HG03571 (cell line): ENCODE measurements around the gene AP5Z1.

ENCODE experiments used
- ATAC-seq: cut with Tn5 transposase; IDR thresholded peaks from one replicate; pipeline ENCODE4 v1.9.1; 2021; ENCODE audit not compliant: unreplicated experiment

AP5Z1 gene

DNA sequence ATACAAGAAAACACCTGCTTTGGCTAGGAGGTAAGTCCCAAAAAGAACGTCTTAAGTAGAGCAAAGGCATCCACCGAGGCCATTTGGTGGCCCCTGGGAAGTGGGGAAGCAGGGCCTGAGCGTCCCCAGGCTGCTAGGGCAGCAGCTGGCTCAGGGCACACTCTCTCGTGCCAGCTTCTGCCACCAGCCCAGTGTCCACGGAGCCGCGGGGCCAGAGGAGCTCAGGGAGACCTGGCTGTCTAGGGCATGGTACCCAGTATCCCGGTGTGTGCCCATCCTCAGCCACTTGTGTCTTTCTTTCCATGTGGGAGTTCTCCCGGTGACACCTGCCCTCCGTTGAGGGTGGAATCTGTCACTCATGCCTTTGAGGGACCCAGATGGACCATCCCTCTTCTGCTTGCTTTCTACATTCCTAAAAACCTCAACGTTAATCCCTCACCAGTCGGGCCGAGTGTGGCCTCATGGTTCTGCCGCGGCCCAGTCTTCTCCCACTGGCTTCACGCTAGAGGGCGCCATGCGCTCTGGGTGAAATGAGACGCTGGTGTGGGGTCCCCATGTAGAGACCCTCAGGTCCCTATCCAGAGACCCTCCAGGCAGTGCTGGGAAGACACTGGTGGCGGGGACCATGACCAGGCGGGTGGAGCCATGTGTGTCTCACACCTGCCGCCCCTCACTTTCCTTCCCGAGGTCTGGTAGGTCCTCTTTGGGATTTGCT is 9.5 kb upstream of the AP5Z1 start:
- ATAC-seq: no peak

DNA sequence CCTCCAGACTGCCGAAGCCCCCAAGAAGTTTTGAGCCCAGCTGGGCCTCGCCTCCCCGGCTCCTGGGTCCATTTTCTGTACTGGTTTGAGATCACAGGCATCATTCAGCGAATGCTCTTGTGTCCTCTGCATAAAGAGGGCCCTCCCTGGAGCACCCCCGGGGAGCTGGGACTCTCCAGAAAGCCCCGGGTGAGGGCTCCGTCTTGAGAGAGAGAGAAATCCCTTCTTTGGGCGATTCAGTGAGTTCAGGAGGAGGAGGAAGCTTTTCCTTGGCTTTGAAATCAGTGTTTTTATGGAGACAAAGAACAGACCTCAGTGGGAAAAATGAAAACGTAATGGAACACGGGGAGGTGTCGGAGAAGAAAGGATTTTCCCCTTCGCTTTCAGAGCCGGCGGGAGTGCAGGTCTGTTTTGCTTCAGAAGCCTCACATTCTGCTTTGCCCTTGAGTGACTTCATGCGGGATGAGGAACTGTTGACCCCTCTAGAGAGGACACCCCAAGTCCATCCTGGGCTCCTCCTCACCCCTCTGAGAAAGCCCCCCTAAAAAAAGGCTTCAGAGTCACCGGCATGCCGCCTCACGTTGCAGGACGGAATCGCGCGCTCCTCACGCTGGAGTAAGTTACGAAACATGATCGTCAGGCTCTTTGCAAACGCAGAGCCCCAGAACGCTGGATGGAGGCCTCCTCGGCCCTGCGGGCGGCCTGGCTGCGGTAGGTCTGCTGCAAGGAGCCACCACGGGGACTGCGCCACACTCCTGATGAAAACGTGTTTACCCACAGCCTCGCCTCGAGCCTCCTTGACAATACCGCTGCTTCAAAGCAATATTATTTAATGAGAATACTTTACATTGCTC is 8.5 kb upstream of the AP5Z1 start:
- ATAC-seq: no peak

DNA sequence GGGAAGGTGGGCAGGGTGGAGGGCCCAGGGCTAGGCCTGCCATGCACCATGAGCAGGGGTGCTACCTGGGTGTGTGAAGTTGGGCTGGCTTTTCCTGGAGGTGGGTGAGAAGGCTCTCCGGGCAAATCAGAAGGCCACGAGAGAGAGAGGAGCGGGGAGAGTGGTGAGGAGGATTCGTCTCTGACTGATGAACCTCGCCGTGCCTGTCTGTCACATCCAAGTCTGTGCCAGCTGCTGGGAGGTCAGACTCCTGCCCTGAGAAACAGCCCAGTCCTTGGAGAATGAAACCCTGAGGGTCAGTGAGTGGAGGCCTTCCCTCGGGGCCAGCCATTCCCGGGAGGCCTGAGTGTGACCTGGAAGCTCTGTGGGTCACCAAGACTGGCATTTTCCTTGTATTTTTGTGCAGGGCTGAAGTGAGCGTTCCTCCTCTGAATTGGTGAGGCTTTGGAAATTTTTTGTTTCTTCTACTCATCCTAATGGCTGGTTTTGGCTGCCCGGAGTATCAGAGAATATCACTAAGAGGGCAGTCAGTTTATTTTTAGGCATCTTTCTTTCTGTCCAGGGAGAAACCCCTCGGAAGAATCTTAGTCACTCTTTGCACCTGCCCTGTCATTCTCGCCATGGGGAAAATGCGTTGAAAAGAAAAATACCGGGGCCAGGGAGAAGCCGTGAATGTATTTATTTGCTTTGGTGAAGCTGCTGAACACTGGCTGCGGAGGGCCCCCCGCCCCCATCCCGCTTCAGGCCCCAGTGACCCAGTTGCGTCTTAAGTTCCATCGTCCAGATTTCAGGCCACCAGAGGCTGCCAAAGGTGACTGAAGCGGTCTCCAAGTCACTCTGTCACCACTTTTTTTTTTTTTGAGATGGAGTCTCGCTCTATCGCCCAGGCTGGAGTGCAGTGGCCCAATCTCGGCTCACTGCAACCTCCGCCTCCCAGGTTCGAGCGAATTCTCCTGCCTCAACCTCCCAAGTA is 6.5 kb upstream of the AP5Z1 start:
- ATAC-seq: no peak

DNA sequence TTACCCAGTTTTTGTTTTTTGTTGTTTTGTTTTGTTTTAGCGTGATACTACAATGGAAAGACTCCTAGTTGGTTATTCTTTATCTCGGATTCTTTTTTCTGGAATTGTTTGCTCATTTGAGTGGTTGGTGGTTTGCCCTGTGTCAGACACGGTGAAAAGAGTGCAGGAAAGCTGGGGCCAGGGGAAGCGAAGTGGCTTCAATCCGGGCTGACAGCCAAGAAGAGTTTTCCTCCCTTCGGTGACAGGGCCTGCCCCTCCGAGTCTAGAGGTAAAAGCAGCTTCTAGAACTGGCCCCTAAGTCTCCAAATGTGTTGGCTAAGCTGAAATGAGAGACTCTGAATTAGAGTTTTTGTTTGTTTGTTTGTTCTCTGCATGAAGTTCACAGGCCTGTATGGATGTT is 5.7 kb upstream of the AP5Z1 start:
- ATAC-seq: no peak

DNA sequence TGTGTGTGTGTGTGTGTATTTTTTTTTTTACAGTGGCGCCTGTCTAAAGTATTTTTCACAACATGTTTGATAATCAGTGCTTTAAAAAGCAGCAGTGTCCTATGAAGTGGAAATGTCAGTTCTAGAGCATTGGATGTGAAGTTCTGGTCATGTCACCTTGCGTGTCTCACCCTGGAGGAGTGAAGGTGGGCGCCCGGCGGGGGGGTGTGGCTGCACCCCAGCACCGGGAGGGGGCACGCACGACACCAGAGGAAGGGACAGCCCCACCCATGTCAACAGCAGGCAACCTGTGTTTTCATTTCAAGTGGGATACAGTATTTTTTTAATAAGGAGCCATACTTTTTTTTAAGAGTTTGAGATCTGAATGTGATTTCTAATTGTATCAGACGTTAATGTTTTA is 4.5 kb upstream of the AP5Z1 start:
- no peak for ATAC-seq

DNA sequence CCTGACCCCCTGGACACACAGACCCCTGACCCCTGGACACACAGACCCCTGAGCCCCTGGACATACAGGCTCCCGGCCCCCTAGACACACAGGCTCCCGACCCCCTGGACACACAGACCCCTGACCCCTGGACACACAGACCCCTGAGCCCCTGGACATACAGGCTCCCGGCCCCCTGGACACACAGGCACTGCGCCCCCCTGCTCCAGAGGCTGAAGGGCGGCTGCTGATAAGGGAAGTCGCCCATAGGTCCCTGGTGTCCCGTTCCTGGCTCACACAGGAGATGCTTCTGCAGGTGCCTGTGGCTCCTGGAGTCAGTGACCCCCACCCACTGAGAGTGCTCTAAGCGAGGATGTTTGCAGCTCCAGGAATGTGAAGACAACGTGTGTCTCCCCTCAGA is 3.7 kb upstream of the AP5Z1 start:
- ATAC-seq: no peak

DNA sequence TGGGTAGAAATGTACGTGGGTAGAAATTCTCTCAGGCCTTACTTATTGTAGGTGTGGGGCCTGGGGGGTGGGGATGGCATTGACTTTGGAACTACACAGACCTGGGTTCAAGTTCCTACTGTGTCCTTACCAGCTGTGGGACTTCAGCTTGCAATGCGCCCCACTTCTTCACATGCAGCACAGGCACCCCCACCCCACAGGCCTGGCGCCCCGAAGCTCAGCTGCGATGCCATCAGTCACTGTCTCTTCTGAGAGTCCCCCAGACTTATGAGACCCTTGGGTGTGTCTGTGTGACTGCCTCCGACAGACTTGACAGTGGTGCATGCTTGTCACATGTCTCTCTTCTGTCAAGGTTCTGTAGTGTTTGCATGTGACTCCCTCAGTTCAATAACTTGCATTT is 3.1 kb upstream of the AP5Z1 start:
- ATAC-seq: no peak

DNA sequence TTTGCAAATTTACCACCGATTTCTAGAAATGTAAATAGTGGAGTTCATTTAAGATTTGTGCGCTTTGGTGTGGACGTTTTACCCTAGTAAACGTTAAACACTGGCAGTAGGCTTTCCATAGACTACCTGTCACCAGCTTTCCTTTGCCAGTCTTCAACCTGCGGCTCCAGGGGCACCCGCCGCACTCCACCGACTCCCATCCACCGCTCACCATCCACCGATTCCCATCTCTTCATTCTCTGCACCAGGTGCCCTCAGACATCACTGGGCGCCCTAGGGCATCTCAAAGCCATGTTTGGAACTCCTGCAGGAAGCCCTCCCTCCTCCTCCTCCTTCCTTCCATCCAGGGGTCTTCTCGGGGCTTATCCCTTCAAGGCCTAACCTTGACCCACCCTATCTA is 1.4 kb upstream of the AP5Z1 start:
- ATAC-seq: no peak

DNA sequence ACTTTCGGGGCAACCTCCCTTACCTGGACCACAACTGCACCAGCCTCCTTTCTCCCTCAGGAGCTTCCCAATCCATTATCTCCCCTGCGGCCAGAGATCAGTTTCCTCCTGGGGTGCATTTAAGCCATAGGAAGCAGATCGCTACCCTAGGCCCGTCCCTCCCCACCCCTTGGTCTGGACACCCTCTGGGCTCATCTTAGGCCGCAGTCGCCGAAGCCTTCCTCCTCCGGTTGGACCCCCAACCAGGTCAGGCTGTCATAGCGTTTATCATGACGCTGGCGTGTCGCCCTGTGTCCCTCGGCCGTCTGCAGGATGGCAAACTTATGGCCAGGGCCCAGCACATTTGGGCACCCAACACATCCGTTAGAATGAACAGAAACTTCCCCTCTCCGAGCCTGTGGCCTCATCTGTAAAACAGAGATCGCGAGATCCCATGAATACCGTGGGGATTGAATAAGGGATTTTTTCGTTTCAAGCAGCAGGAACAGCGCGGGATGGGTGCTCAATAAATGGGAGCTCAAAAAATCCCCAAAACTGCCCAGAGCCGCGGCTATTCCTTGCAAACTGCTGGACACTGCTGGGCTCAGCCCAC is 669 bp upstream of the AP5Z1 start:
- ATAC-seq: peak; percentile 33

DNA sequence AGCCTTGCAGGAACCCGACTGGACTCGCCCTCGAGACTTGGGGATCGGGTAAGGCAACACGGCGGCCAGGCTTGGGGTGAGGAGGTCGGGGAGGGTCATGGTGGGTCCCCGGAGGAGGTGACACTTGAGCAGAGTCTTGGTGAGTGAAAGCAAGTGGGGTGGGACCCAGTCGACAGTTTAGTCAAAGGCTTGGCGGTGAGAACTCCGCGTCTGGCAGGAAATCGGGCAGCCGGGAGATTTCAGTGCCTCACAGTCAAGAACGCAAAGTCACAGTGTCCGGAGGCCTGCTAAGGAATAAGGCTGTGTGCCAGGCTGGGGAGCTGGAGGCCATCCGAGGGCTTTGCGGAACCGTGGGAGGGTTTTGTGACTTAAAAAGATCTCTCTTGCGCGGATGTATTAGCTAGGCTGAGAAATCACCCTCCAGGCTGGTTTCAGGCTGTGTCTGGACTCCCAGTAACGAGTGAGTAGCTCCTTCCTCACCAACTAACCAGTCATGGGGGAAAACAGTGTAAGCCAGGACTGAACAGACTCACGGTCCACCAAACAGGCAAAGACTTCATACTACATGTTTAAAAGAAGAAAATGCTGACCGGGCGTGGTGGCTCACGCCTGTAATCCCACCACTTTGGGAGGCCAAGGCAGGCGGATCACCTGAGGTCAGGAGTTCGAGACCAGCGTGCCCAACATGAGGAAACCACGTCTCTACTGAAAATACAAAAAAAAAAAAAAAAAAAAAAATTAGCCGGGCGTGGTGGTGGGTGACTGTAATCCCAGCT is 613 bp downstream of the AP5Z1 start:
- ATAC-seq: peak; percentile 8

DNA sequence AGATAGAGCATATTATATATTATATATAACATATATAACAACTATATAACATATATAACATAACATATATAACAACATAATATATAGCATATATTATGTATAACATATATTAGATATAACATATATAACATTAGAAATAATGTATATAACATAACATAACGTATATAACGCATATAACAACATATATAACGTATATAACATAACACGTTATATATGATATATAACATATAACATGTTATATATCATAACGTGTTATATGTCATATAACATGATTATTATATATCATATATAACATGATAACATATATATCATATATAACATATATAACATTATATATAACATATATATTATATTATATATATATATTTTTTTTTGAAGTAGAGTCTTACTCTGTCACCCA is 3.7 kb downstream of the AP5Z1 start:
- ATAC-seq: no peak

DNA sequence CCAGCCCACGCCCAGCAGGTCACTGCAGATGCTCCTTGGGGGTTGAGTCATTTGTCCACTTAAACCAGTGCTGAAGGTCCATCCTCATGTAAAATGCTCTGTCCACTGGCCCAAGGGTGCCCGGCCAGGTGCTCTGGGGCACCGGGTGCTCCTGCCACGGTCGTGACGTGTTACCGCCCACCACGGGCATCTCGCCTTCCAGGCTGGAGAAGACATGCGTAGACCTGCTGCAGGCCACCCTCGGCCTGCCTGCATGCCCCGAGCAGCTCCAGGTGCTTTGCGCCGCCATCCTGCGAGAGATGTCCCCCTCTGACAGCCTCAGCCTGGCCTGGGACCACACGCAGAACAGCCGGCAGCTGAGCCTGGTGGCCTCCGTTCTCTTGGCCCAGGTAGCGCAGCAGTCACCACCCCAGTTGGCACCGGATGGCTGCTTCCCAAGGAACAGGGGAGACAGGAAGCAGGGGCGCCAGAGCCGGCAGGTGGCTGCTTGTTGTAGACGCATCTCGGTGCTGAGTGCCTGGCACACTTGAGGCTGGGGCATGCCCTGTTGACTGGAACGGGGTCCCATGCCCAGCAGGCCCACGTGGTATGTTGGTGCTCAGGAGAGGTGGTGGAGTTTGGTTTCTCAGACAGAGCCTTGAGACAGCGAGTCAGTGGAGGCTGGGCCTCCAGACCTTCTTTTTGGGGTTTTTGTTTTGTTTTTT is 6.1 kb downstream of the AP5Z1 start:
- no peak for ATAC-seq

DNA sequence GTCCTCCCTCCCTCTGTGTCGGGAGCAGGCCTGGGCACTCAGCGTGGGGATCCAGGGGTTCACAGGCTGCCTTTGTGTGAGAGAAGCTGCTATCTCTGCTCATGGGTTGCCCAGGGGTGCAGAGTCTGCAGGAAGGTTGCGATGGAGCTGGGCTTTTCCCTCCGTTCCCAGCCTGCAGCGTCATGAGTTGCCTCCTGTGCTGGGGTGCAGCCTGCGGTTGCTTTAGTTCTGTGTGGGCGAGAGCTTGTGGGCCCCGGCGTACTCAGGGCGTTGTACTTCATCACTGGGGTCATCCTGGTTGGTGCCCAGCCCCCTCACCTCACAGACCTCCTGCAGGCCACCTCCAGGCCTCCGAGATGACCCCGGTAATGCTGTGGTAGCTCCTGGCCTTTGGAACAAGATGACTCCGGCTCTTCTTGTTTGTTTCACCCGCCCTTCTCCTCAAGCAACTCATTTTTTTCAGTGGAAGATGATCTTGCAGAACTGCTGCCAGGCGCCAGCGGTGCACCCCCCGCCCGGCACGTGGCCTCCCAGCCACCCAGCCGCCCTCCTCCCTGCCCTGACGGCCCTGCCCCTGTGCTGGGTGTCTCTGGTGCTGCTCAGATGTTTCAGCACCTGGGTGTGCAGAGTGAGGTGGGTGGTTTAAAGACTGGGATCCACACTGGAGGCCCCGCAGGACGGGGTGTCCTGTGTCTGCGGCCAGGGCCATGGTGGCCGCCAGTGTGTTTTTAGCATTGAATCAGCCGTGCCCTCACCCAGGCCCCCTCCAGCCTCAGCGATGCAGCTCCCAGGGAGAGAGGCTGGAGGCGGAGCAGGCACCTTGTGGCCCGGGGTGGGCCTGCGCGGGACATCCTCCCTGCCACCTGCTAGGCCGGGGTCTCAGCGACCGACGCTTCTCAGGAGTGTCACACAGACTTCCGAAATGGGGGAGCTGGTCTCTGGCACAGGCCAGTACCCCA is 7.2 kb downstream of the AP5Z1 start:
- no peak for ATAC-seq

DNA sequence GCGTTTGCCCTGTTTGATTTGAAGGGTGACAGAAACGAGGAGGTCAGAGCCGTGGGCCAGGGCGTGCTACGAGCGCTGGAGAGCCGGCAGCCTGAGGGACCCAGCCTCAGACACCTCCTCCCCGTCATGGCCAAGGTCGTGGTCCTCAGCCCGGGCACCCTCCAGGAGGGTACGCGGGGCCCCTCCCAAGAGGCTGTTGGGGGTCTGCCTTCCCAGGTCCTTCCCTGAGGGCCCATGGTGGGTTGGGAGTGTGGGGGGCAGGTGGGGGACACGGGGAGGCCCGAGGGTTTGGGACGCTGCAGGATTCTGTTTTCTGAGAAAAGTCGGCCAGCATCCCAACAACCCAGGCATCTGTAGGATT is 7.8 kb downstream of the AP5Z1 start:
- no peak for ATAC-seq

DNA sequence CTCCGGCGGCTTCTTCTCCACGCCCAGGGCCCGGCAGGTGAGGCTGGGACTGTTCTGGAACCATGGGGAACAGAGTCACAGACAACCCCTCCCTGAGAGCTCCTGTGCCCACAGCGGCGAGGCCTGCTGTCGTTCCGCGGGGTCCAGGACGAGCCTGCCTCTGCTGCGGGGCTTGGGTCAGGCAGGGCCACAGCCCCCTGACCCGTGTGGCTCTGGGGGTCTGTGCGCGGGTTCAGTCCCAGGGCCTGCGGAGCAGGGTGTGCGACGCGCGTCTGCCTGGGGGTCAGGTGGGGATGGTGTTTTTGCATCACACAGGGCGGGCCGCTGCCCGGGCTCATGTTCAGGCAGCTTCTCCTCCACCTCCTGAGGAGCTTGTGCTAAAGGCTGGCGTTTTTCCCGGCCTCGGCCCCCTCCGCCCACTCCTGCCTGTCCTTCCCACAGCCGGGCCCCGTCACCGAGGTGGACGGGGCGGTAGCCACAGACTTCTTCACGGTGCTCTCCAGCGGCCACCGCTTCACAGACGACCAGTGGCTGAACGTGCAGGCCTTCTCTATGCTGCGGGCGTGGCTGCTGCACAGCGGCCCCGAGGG is 8.4 kb downstream of the AP5Z1 start:
- ATAC-seq: no peak

DNA sequence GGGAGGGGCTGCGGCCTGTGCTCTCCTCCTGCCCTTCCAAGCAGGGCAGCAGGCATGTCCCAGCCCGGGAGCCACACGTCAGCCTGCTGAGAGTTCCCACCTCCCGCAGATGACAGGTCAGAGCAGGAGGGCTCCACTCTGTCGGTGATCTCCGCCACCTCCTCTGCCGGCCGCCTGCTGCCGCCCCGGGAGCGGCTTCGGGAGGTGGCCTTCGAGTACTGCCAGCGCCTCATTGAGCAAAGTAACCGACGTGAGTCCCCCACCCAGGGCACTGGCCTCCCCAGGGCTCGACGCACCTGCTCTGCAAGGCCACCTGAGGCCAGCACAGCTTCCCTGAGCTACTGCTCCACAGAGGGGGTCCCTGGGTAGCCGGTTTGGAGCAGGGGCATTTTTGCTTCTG is 9.4 kb downstream of the AP5Z1 start:
- ATAC-seq: no peak

DNA sequence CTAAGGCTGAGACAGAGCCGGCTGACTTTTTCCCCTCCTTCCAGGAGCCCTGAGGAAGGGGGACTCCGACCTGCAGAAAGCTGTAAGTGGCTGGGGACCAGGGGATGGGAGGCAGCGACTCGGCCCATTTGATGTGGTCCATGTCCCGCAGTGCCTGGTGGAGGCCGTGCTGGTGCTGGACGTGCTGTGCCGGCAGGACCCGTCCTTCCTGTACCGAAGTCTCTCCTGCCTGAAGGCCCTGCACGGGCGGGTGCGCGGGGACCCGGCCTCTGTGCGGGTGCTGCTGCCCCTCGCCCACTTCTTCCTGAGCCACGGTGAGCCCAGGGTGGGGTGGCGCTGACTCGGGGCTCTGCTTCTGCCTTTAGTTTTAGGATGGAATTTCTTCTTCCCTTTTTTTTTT is 9.9 kb downstream of the AP5Z1 start:
- ATAC-seq: no peak

DNA sequence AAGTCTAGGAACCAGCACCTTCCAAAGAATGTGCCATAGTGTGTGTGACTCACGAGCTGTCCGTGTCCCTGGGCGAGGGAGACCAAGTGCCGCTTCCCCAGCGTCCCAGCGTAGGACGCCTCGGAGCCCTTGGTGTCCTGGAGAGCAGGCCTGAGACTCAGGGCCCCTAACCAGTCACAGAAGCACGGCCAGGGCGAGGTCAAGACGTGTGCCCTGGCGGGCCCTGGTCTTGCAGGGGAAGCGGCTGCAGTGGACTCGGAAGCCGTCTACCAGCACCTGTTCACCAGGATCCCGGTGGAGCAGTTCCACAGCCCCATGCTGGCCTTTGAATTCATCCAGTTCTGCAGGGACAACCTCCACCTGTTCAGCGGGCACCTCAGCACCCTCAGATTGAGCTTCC is 10.6 kb downstream of the AP5Z1 start:
- ATAC-seq: no peak
